KOPT-K1 (cell line): ENCODE results near the gene OTUD5.

Experiments
- H3K27ac ChIP-seq: fragments of 200-600 bp; sonication (generic); 2 replicates; pipeline ENCODE4 v1.5.1; 2016; ENCODE audit warnings: antibody characterized with exemption, mild to moderate bottlenecking, low read depth, low read length; ENCODE audit not compliant: poor library complexity, severe bottlenecking
- H3K36me3 ChIP-seq: fragments of 200-600 bp; sonication (generic); 2 replicates; pipeline ENCODE4 v1.5.1; 2017; ENCODE audit warnings: antibody characterized with exemption, mild to moderate bottlenecking, low read length, moderate library complexity; ENCODE audit not compliant: insufficient read depth
- H3K9me3 ChIP-seq: fragments of 200-600 bp; sonication (generic); 2 replicates; pipeline ENCODE4 v1.5.1; 2017; ENCODE audit warnings: antibody characterized with exemption, low read length, mild to moderate bottlenecking; ENCODE audit not compliant: insufficient read depth, poor library complexity, severe bottlenecking

OTUD5 gene

DNA sequence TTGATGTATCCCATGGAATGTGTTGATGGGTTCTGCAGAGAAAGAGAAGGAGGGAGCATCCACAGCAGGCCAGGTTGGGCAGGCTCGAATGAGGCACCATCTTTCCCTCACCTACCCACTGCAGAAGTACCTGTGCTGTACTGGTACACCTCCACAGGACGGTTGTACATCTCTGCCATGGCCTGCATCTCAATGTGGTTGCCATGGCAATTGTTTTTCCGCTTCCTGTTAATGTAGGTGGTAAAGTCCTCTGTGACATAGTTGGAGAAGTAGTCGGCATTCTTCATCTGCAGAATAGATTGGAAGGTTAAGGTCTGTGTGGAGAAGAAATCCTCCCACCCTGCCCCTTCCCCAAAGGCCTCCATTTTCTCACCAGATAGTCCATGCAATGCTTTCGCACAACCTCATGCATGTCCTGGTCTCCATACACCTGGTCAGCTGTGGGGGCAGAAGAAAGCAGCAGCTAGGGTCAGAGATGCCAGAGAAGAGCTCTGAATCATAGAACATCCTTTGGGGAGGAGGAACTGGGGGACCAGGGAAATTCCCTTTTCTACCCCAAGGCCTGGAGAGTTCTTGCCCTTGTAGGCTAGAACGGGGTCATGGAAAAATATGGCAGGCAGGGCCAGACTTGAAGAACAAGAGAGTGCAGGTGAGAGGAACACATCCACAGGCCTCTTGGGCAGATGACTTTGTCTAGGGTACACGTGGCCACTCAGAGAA lies 22.7 kb downstream of the OTUD5 start:
- peaks cover 42% of the 10 kb centered on the region for H3K36me3 ChIP-seq
- no peak overlapping the region for H3K27ac ChIP-seq
- no peaks in the 10 kb centered on the region for H3K9me3 ChIP-seq

DNA sequence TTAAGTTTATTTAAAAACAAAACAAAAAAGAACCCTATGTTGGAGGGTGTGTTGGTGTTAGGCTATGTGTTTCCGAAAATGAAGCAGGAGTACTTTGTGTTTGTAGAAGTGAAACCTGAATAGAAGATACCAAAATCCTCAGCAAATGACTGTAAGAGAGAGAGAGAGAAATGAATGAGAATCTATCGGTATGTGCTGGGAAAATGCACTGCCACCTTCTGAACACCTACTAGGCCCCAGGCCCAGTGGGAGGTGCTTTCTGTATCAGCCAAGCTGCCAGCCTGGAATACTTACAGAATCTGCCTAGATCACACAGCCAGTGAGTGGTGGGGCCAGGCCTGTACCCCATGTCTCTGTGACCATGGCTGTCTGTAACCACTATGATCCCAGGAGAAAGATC lies 23.6 kb downstream of the OTUD5 start:
- H3K9me3 ChIP-seq: no peaks in the 10 kb centered on the region
- H3K36me3 ChIP-seq: peaks cover 37% of the 10 kb centered on the region
- H3K27ac ChIP-seq: no peak overlapping the region

DNA sequence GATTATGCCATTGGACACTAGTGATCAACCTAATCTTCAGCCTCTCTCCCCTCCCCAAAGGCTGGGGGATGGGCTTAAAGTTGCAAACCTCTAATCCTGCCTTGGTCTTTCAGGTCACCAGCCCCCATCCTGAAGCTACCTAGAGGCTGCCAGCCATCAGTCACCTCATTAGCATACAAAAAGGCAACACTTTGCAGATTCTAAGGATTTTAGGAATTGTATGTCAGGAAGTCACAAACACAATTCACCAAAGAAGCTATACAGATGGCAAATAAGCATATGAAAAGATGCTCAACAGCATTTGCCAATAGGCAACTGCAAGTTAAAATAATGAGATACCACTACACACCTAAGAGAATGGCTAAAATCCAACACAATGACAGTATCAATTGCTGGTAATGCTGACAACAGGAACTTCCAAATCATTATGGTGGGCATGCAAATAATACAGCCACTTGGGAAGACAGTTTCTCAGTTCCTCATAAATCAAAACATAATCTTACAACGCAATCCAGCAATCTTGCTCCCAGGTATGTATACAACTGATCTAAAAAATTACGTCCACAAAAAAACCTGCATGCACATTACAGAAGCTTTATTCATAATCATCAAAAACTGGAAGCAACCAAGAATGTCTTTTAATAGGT lies 29.5 kb downstream of the OTUD5 start:
- no peak overlapping the region for H3K27ac ChIP-seq
- no peaks in the 10 kb centered on the region for H3K9me3 ChIP-seq
- H3K36me3 ChIP-seq: peaks cover 63% of the 10 kb centered on the region

DNA sequence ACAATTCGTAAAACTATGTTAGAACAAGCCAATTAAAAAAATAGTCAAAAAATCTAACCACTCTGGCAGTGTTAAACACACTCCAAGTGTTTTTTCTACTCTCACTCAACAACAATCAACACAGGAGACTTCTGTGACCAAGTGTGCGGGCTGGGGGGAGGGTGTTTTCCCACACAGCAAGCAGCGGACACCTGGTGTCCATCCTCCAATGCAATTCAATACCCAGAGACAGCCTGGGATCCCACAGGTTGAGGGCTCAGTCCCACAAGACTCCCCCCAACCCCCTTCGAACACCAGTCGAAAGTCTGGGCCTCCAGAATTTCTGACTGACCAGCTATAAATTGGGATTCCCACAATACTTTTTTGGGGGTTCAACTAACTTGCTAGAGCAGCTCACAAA lies 30.3 kb downstream of the OTUD5 start:
- no peak overlapping the region for H3K27ac ChIP-seq
- H3K36me3 ChIP-seq: peaks cover 63% of the 10 kb centered on the region; the same call in 1 of the 2 replicates

DNA sequence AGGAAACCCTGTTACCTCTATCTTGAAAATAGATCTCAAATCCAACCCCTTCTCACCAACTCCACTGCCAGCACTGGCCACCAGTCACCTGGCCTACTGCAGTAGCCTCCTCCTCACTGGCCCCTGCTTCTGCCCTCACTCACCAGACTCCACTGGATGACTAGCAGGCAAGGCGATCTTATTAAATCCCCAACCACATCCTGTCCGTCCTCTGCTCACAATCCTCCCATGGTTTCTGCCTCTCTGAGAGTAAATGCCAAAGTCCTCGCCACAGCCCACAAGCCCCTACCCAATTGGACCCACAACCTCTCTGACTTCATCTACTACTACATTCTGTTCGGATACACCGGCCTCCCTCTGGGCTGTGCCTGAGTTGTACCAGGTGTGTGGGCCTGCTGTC lies 33.1 kb downstream of the OTUD5 start:
- Histone ChIP-seq H3K9me3 (no peaks in the 10 kb centered on the region), H3K27ac (no peak overlapping the region), H3K36me3 (peaks cover 55% of the 10 kb centered on the region; the same call in 1 of the 2 replicates)

More for the DNA sequence above, 30.3 kb downstream of the OTUD5 start:
- no peaks in the 10 kb centered on the region for H3K9me3 ChIP-seq

DNA sequence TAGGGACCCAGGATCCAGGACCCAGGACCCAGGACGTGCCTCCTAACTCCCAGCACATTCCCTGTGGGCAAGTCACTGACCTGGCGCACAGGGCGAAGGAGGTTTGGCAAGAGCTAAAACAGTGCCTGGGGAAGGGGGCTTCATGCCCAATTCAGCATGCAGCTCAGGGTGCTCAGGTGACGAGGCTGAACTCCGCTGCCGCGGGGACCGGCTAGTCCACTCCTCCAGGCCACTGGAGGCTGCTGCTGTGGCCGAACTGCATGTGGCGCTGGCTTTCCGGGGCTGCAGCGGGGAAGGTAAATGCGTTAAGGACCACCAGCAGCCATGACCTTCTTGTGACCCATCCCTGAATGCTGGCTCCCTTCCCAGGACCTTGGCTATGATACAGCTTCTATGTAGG lies 33.6 kb downstream of the OTUD5 start:
- Histone ChIP-seq H3K9me3 (no peaks in the 10 kb centered on the region), H3K36me3 (peaks cover 55% of the 10 kb centered on the region; the same call in 1 of the 2 replicates), H3K27ac (no peak overlapping the region)

DNA sequence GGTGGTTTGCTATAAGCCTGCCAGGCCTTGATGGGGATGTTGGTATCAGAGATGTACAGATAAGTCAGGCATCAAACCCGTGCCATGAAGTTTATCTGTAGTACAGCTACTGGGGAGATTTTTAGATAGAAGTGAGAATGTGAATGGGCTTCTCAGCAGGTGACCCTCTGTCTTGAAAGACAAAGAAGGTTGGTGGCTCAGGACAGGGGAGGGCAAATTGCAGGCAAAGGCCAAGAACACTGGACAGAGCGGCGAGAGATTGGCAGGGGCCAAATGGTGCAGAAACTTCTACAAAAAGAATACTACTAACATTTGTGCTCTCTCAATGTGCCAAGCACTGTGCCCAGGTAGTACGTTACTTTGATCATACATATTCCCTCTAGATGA lies 36.7 kb downstream of the OTUD5 start:
- Histone ChIP-seq H3K27ac (no peak overlapping the region), H3K9me3 (no peaks in the 10 kb centered on the region), H3K36me3 (peaks cover 31% of the 10 kb centered on the region; the same call in 1 of the 2 replicates)

DNA sequence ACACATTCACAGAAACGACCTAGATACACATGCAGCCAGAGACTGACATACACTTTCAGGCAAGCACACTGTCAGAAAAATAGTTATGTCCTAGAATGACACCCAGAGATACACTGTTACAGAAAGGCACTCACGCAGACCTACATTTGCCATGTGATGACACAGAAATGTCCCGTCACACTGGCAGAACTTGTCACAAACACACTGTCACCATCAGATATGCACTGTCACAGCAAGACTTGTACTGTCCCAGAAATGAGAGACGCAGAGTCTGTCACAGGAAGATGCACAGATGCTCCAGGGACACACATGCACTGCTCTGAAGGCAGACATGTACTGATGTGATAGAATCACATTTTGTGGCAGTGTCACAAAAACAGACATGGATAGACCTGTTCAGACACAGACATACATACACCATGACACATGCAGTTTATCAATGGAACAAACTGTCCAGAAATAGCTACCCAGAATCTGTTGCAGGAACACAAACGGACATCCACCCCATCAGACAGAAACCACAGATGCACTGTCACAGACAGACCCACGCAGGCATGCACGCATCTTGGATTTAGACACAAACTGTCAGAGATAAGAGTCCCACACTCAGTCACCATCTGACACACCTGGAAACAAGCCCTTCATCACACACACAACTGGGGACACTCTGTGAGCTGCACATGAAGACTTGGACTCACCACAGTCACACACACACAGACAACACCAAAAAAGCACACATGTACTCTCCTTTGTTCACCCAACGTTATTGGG lies 37.3 kb downstream of the OTUD5 start:
- Histone ChIP-seq H3K9me3 (no peaks in the 10 kb centered on the region), H3K36me3 (peaks cover 27% of the 10 kb centered on the region; the same call in 1 of the 2 replicates), H3K27ac (no peak overlapping the region)

DNA sequence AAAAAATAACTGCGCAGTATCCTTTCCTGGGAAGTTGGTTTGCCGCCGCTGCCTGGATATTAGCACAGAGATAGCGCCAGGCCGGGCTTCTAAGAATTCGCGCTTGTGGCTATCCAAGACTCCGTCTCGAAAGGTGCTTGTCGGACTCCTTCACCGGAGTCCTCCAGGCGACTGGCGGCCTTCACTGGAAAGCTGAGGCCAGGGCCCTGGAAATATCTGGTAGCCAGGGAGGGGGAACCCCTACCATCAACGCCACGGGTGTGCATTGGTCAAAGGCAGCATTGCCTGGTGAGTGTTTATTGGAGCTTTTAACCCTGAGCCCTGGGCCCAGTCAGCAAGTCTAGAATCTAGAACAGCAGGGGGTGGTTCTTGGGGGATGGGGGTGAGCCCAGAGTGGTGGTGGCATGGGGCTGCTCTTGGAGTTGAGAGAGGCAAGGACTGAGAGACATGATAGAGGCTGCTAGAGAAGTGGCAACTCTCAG lies 38.0 kb downstream of the OTUD5 start:
- peaks cover 26% of the 10 kb centered on the region; the same call in 1 of the 2 replicates for H3K36me3 ChIP-seq
- H3K27ac ChIP-seq: peak overlapping the region; percentile 36
- H3K9me3 ChIP-seq: no peaks in the 10 kb centered on the region

DNA sequence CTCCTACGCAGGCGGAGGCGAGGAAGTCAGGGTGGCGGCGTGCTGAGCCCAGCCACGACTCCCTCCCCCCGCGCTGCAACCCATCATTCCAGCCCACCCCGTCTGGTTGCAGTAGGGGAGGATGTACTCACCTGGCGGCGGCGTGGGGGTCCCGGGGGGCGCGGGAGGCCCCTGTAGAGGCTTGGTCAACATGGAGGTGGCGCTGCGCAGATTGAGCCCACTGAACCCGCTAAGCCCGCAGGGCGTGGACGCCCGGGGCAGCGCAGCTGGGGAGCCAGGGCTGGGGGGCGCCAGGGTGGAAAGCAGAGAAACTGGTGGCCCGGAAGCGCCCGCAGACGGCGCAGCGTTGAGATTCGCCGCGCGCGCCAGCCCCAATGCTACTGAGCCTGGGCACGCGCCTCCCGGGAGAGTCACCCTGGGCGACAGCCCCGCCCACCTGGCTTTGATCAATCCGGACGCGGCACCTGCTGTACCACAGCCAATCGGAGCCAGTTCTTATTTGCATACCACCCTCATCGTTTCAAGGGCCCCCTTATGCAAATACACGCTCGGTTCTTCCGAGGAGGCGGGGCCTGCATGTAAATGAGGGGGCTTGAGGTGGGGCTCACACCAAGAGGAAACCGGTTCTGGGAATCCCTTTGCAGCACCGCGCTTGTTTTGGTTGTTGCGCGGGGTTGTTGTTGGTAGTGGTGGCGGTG lies 38.6 kb downstream of the OTUD5 start, which contains the start of gene PIM2:
Gene PIM2, minus strand, starts transcription at position 382 of the 698 bp plus-strand sequence. Its CDS starts 190 bp downstream, at position 192.
- no peaks in the 10 kb centered on the region for H3K9me3 ChIP-seq
- peak within 1 kb of the TSS; percentile 63 for H3K27ac ChIP-seq
- H3K36me3 ChIP-seq: peaks cover 25% of the 10 kb centered on the region; the same call in 1 of the 2 replicates

DNA sequence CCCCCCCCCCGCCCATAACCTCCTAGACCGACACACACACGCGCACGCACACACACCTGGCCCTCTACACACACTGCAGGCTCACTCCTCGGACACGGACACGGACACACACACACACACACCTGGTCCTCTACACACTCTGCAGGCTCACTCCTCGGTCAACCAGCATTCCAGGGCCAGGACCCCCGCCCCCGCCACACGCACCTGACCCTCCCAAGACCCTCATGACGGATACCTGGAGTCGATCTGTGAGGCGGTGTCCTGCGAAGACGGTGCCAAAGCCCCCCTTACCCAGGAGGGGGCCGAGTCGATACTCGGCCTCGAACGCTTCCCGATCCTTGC lies 39.1 kb downstream of the OTUD5 start:
- peak overlapping the region; percentile 63 for H3K27ac ChIP-seq
- peaks cover 25% of the 10 kb centered on the region; the same call in 1 of the 2 replicates for H3K36me3 ChIP-seq
- no peaks in the 10 kb centered on the region for H3K9me3 ChIP-seq

DNA sequence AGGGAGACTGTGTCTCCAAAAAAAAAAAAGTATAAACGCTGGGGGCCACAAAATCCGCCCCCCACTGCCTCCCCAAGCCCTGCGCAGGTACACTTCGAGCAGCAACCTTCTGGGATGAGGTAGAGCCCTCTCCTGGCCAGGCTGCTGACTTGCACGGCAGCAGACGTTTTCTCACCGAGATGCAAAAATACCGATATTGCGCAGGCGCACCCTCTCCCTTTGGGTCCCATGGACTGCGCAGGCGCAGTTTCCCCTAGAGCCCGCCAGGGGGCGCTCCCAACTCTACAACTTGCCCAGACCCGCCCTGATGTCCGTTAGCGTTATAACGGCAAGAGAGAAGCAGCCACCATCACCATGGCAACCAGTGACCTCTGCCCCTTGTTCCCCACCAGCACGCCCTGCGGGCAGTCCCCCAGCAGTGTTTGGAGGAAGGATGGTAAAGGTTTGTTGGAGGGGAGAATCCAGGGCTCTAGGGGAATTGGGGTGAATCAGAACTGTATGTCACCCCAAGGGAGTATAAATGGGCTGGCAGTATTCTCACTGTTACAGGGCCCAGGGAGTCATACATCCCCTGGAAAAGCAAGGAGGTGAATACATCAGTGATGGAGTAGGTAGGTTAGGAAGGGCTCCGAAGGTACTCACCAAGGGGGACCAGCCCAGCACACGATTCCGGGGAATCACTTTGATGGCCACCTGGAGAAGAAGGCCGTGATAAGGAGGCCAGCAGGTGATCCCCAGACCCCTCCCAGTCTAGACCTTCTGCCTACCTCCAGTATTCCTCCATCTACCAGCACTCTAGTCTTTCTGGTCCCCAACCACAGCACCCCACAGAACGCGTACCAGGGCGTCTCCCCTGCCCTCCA lies 40.0 kb downstream of the OTUD5 start:
- Histone ChIP-seq H3K27ac (peak overlapping the region; percentile 47), H3K9me3 (no peaks in the 10 kb centered on the region), H3K36me3 (peaks cover 19% of the 10 kb centered on the region; the same call in 1 of the 2 replicates)

DNA sequence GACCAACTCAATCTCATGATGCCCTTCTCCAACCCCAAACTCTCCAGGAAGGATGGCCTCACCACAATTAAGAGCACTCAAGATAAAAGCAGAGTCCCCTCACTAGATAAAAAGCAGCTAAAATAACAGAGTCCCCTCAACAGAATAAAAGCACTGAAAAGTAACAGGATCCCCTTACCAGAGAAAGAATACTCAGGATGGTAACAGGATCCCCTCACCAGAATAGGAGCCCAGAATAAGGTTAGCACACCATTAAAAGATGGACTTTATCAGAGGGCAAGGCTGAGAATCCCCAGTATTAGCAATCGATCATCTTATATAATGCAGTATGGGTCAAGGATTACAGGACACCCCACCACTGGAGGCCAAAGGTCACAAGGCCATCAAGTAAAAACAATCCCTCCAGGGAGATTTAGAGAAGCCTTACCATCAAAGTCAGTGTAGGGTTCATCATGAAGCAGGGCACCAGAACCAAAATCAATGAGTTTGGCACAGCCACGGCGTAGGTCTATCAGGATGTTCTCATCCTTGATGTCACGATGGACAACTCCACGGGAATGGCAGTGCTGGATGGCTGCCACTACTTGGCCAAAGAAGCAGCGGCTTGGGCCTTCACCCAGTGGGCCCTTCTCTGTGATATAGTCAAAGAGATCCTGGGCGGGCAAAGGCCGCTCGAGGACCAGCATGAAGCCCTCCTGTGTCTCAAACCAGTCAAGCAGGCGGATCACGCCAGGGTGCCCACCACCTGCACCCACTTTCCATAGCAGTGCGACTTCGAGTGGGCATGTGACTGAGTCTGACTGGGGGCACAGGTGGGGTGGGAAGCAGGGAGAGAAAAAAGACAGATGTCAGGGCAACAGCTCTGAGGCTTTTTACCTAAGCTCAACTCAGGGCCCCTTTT lies 42.6 kb downstream of the OTUD5 start:
- peaks cover 19% of the 10 kb centered on the region; the same call in 1 of the 2 replicates for H3K36me3 ChIP-seq
- H3K9me3 ChIP-seq: no peaks in the 10 kb centered on the region
- H3K27ac ChIP-seq: no peak overlapping the region
